ENCODE results near the gene NME4. TPM values are rescaled to one million over a fixed set of nuclear protein-coding genes. Genes with fewer than 3 reads are reported as not detected.

The NME4 gene
- total and polyA plus RNA-seq, 10 of the 15 experiments (the other 5 are each of a cell fraction or from before 2014, with no cell fraction given), result 11.0 to 235 (median 97.7) TPM

GRCh38 chr16:366476-366875, 30.5 kb upstream of the NME4 start:
- intact Hi-C loops (cut with micrococcal nuclease; ENCODE audit: unreplicated experiment) (no loop called here), in situ Hi-C loops (cut with MboI) (loop anchor here (5.0 kb wide), 1 partner anchor 259 kb away; no protein-coding TSS in a partner anchor)
- H3K36me3 ChIP-seq (ENCODE audit: control insufficient read depth in 2 of 2, insufficient read depth in 2 of 2, low read length in 1 of 2), result peaks cover 5 to 14% of the 10 kb centered on the region in 2 experiments; a peak in 3 of 4 replicates
- no peaks in the 10 kb centered on the region for H3K9me3 ChIP-seq (replicated peaks; ENCODE audit: control insufficient read depth, insufficient read depth, low read length)
- CTCF ChIA-PET, result no interaction called here
- H3K27ac ChIP-seq (ENCODE audit: control insufficient read depth, insufficient read depth), result no peak overlapping the region
- no peak overlapping the region for H3K4me3 ChIP-seq
- peaks cover 4% of the 10 kb centered on the region for H3K79me2 ChIP-seq (ENCODE audit: control insufficient read depth, insufficient read depth, low read length)
- WGBS (ENCODE audit: insufficient coverage, insufficient replicate concordance, low lambda C conversion rate, missing lambda C conversion rate), result 96% methylated on average over 10 of the region's 10 CpGs
- no peak for FAIRE-seq
- H4K20me1 ChIP-seq (ENCODE audit: control insufficient read depth, insufficient read depth), result no peaks in the 10 kb centered on the region
- no peak for DNase-seq (ENCODE audit: low read depth, low spot score)
- POLR2A ChIA-PET, result no interaction called here
- no peak overlapping the region for H3K4me2 ChIP-seq (ENCODE audit: control insufficient read depth, insufficient read depth)
- H3K4me1 ChIP-seq (ENCODE audit: control insufficient read depth, insufficient read depth, low read length), result peaks cover 4% of the 10 kb centered on the region; the same call in 1 of the 2 replicates
- H3K27me3 ChIP-seq (replicated peaks in 1 of 2; ENCODE audit: control insufficient read depth in 2 of 2, insufficient read depth in 2 of 2, low read length in 1 of 2), result no peaks in the 10 kb centered on the region
- TF ChIP-seq POLR2A (IDR thresholded peaks at IDR 0.05; ENCODE audit: low read depth, low read length) (peak; percentile 32; the same call in 1 of the 2 replicates), PBX3 (IDR thresholded peaks at IDR 0.05; ENCODE audit: insufficient replicate concordance, low read depth, low read length) (no peak), ASH2L (IDR thresholded peaks at IDR 0.05; ENCODE audit: borderline replicate concordance, low read depth) (no peak)
- no peak for ATAC-seq
- H3K9ac ChIP-seq (ENCODE audit: control insufficient read depth, insufficient read depth, low read length), result no peak overlapping the region
- no peak overlapping the region for H2AFZ ChIP-seq (ENCODE audit: control insufficient read depth, low read depth, low read length)
- SMC1A ChIA-PET (ENCODE audit: uncharacterized antibody, unreplicated experiment), result no interaction called here
- RAD21 ChIA-PET (ENCODE audit: unreplicated experiment), result no interaction called here
- no TSS peak for BruUV-seq (replicated peaks)

GRCh38 chr16:367333-367903, 29.6 kb upstream of the NME4 start:
- intact Hi-C loops (cut with micrococcal nuclease; ENCODE audit: unreplicated experiment), result no loop called here
- Histone ChIP-seq H4K20me1 (ENCODE audit: control insufficient read depth, insufficient read depth) (no peaks in the 10 kb centered on the region), H3K9me3 (replicated peaks; ENCODE audit: control insufficient read depth, insufficient read depth, low read length) (no peaks in the 10 kb centered on the region), H3K79me2 (ENCODE audit: control insufficient read depth, insufficient read depth, low read length) (peaks cover 4% of the 10 kb centered on the region), H3K27me3 (replicated peaks in 1 of 2; ENCODE audit: control insufficient read depth in 2 of 2, insufficient read depth in 2 of 2, low read length in 1 of 2) (no peaks in the 10 kb centered on the region), H3K4me1 (ENCODE audit: control insufficient read depth, insufficient read depth, low read length) (peaks cover 4% of the 10 kb centered on the region; the same call in 1 of the 2 replicates), H3K27ac (ENCODE audit: control insufficient read depth, insufficient read depth) (no peak overlapping the region), H3K9ac (ENCODE audit: control insufficient read depth, insufficient read depth, low read length) (no peak overlapping the region), H3K4me2 (ENCODE audit: control insufficient read depth, insufficient read depth) (no peak overlapping the region), H3K36me3 (ENCODE audit: control insufficient read depth in 2 of 2, insufficient read depth in 2 of 2, low read length in 1 of 2) (peaks cover 5 to 17% of the 10 kb centered on the region in 2 experiments; a peak in 3 of 4 replicates), H3K4me3 (no peak overlapping the region), H2AFZ (ENCODE audit: control insufficient read depth, low read depth, low read length) (no peak overlapping the region)
- SMC1A ChIA-PET (ENCODE audit: uncharacterized antibody, unreplicated experiment), result no interaction called here
- DNase-seq (ENCODE audit: low read depth, low spot score), result no peak
- FAIRE-seq, result no peak
- no TSS peak for BruUV-seq (replicated peaks)
- CTCF ChIA-PET, result interaction anchor here (0.6 kb wide), 1 partner anchor 1511 kb away, joined by 3 read pairs; no protein-coding TSS in a partner anchor
- RAD21 ChIA-PET (ENCODE audit: unreplicated experiment), result no interaction called here
- 92% methylated on average over 18 of the region's 18 CpGs for WGBS (ENCODE audit: insufficient coverage, insufficient replicate concordance, low lambda C conversion rate, missing lambda C conversion rate)
- in situ Hi-C loops (cut with MboI), result loop anchor here (5.0 kb wide), 1 partner anchor 260 kb away; no protein-coding TSS in a partner anchor
- POLR2A ChIA-PET, result interaction anchor here (0.6 kb wide), 1 partner anchor 125 kb away, joined by 3 read pairs; no protein-coding TSS in a partner anchor
- ATAC-seq, result no peak
- TF ChIP-seq EP300 (IDR thresholded peaks at IDR 0.05; ENCODE audit: borderline replicate concordance in 1 of 2, control insufficient read depth in 1 of 2, low read depth in 2 of 2, low read length in 2 of 2) (no peak), MEF2B (IDR thresholded peaks at IDR 0.05; ENCODE audit: partially characterized antibody, poor library complexity, severe bottlenecking) (no peak), YBX1 (IDR thresholded peaks at IDR 0.05) (no peak), JUNB (IDR thresholded peaks at IDR 0.05) (no peak), ZSCAN29 (IDR thresholded peaks at IDR 0.05) (no peak), BMI1 (IDR thresholded peaks at IDR 0.05; ENCODE audit: borderline replicate concordance) (no peak), PBX3 (IDR thresholded peaks at IDR 0.05; ENCODE audit: insufficient replicate concordance, low read depth, low read length) (no peak), ZBED1 (IDR thresholded peaks at IDR 0.05; ENCODE audit: borderline replicate concordance) (no peak), RAD51 (IDR thresholded peaks at IDR 0.05) (no peak), NFYA (IDR thresholded peaks at IDR 0.05; ENCODE audit: borderline replicate concordance, low read depth, low read length) (no peak), NRF1 (conservative IDR thresholded peaks at IDR 0.05; ENCODE audit: low read depth, low read length) (no peak), PKNOX1 (IDR thresholded peaks at IDR 0.05) (no peak)
